OCI-LY7 (cell line): ENCODE measurements around the gene SNAPC2. TPM values are rescaled to one million over a fixed set of nuclear protein-coding genes. Genes with fewer than 3 reads are reported as not detected.

Source experiments
- BruUV-seq: library from RNA; stranded (reverse); fragments of 400-500 nt; replicated peaks from 2 replicates; lab custom pipeline; 2021; lab: Mats Ljungman, UMichigan
- CTCF ChIA-PET: fragments of 300-600 bp; sonication (Branson Sonifier 250); formaldehyde crosslinking; loops from one replicate; lab custom pipeline; 2022; ENCODE audit warnings: antibody characterized with exemption; ENCODE audit not compliant: unreplicated experiment; lab: Charles Lee
- POLR2A ChIA-PET: fragments of 300-600 bp; sonication (Branson Sonifier 250); formaldehyde crosslinking; loops from one replicate; lab custom pipeline; 2022; ENCODE audit warnings: antibody characterized with exemption; lab: Charles Lee
- DNase-seq: peaks from one replicate; pipeline ENCODE4 v3.0.0-alpha.2; 2015; ENCODE audit warnings: low spot score
- H2AFZ ChIP-seq: fragments of 200-600 bp; sonication (generic), shearing (Covaris generic); 2 replicates; pipeline ENCODE4 v1.6.1; 2014; ENCODE audit warnings: mild to moderate bottlenecking, antibody characterized with exemption, low read length, moderate library complexity
- H3K27ac ChIP-seq: fragments of 200-600 bp; sonication (generic); 2 replicates; pipeline ENCODE4 v1.5.1; 2014; ENCODE audit warnings: mixed run types, low read depth, mild to moderate bottlenecking, moderate library complexity, low read length, inconsistent platforms; ENCODE audit not compliant: poor library complexity, severe bottlenecking
- H3K36me3 ChIP-seq: fragments of 200-600 bp; sonication (generic); 2 replicates; pipeline ENCODE4 v1.6.1; 2014; ENCODE audit warnings: mild to moderate bottlenecking, antibody characterized with exemption, low read length, moderate library complexity, mixed read lengths; ENCODE audit not compliant: insufficient read depth
- H3K4me1 ChIP-seq: fragments of 200-600 bp; sonication (generic); 2 replicates; pipeline ENCODE4 v1.5.1; 2014; ENCODE audit warnings: mild to moderate bottlenecking, low read length; ENCODE audit not compliant: insufficient read depth, poor library complexity, severe bottlenecking
- H3K4me2 ChIP-seq: fragments of 200-600 bp; sonication (generic); 2 replicates; pipeline ENCODE4 v1.6.1; 2014; ENCODE audit warnings: mild to moderate bottlenecking, low read length
- H3K4me3 ChIP-seq: fragments of 200-600 bp; sonication (generic); 2 replicates; pipeline ENCODE4 v1.5.1; 2014; ENCODE audit warnings: mild to moderate bottlenecking, low read depth, low read length; ENCODE audit not compliant: poor library complexity, severe bottlenecking
- H3K79me2 ChIP-seq: fragments of 200-600 bp; sonication (generic); 2 replicates; pipeline ENCODE4 v1.6.1; 2016; ENCODE audit warnings: low read depth, mild to moderate bottlenecking, low read length, moderate library complexity, mixed read lengths; ENCODE audit not compliant: insufficient read depth
- H3K9me2 ChIP-seq: fragments of 200-600 bp; sonication (generic); 2 replicates; pipeline ENCODE4 v1.6.1; 2016; ENCODE audit warnings: mild to moderate bottlenecking, low read length, mixed read lengths; ENCODE audit not compliant: insufficient read depth
- H3K9me3 ChIP-seq: fragments of 200-600 bp; sonication (generic); 2 replicates; pipeline ENCODE4 v1.6.1; 2014; ENCODE audit warnings: mild to moderate bottlenecking, mixed run types, low read length, mixed read lengths
- H4K20me1 ChIP-seq: fragments of 200-600 bp; sonication (generic); 2 replicates; pipeline ENCODE4 v1.6.1; 2014; ENCODE audit warnings: mild to moderate bottlenecking, antibody characterized with exemption, low read length, moderate library complexity, mixed read lengths; ENCODE audit not compliant: insufficient read depth
- EZH2phosphoT487 ChIP-seq: fragments of 200-600 bp; sonication (generic); IDR thresholded peaks from 2 replicates; pipeline ENCODE4 v1.6.1; 2018; ENCODE audit warnings: low read depth, borderline replicate concordance, mild to moderate bottlenecking, mixed run types, antibody characterized with exemption, low read length, moderate library complexity, mixed read lengths
- intact Hi-C: fragments of 100-400 bp; cut with micrococcal nuclease; formaldehyde crosslinking; loops from one replicate; pipeline ENCODE4 v1.10.0; 2022; ENCODE audit not compliant: unreplicated experiment
- total RNA-seq, 2 experiments: library from RNA; depleted of rRNA in 1 of 2; stranded (reverse); fragments of >200 nt in 1 of 2; shearing (Covaris generic) in 1 of 2; gene quantifications; 2 replicates each; pipeline ENCODE4 v1.2.3, GENCODE V29; 2014 to 2022
- TF ChIP-seq, protein P1 (sequence below): fragments of 200-600 bp; sonication (generic); conservative IDR thresholded peaks from 2 replicates; pipeline ENCODE4 v1.5.1; 2014; ENCODE audit warnings: mild to moderate bottlenecking, antibody characterized with exemption, low read length, moderate library complexity, mixed read lengths

The SNAPC2 gene
- total RNA-seq, 2 experiments from 2014 or later = 4.9 to 8.2 TPM

DNA sequence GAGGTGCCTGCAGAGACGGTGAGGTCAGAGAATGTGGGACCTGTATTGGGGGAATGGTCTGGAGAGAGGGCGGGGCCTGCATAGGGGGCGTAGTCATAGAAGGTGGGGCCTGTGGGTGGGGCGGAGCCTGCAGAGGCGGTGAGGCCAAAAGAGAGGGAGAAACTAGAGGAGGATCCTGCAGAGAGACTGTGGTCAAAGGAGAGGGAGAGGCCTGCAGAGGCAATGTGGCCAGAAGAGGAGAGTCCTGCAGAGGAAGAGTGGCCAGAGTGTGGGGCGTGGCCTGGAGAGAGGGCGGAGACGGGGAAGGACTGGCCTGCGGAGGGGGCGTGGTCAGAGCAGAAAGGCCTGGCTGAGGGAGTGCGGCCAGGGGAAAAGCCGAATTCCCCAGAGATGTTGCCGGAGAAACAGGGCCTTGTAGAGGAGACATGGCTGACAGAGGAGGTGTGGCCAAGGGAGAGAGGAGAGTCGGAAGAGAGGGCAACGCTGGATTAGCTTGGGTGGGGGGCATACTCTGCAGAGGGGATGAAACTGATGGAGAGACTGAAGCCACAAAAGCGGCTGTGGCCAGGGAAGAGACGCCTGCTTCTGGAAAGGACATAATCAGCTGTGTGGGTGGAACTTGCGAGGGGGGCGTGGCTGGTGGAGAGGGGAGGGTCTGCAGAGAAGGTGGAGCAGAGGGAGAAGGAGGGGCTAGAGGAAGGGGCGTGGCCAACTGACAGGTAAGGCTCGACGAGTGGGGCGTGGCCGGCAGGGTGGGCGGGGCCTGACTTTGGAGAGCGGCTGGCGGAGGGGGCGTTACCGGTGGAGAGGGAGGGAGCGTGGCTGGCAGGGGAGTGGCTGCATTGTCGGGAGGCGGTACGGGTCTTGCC lies 48.5 kb upstream of the SNAPC2 start:
- POLR2A ChIA-PET = interaction anchor here (0.6 kb wide), 1 partner anchor 89 kb away, joined by 4 read pairs; no protein-coding TSS in a partner anchor

DNA sequence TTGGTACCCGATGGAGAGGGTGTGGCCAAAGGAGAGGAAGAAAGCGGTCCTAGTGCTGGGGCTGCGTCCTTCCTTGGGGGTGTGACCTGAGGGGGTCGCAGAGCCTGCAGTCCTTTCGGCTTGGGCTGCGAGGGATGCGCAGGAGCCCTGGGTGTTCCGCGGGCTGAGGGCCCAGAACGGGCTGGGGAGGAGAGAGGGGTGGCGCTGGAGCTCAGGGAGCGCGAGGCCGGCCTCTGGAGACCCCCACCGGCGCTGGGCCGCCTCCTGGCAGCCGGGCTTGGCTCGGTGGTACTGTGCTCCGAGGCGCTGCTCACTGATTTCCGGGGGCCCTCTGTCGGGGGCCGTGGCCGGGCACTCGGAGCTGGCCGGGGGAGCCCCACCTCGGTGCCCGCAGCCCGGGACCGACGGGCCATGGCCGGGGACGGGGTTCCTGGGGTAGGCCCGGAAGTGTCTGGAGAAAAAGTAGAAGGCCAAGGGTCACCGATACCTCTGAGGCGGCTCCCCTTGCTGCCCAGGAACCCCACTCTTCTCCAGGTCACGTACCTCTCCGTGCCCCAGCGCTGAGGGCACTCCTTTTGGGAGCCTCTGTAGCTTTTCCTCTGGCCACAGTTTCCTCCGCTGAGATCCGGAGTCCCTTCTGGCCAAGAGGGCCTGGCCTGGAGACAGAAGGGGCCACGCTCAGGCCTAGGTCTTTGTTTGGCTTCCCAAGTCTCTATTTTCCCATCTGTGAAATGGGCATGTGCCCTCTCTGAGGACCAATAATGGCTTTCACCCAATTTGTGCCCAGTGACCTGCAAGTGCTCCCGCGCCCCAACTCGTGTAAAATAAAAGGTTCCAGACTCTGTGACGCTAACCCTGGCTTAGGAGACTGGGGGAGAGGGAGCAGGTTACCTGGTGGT lies 47.6 kb upstream of the SNAPC2 start:
- peak overlapping the region; percentile 39; the same call in 1 of the 2 replicates for H3K4me2 ChIP-seq
- H3K9me3 ChIP-seq = no peaks in the 10 kb centered on the region
- POLR2A ChIA-PET = interaction anchor here (0.6 kb wide), 1 partner anchor 88 kb away, joined by 4 read pairs; no protein-coding TSS in a partner anchor
- no peaks in the 10 kb centered on the region for H3K79me2 ChIP-seq
- DNase-seq = no peak
- CTCF ChIA-PET = no interaction called here
- no peak overlapping the region for H3K4me3 ChIP-seq
- H4K20me1 ChIP-seq = no peaks in the 10 kb centered on the region
- no peaks in the 10 kb centered on the region for H3K36me3 ChIP-seq
- no peak for TF ChIP-seq EZH2phosphoT487
- TF ChIP-seq, protein P1, sequence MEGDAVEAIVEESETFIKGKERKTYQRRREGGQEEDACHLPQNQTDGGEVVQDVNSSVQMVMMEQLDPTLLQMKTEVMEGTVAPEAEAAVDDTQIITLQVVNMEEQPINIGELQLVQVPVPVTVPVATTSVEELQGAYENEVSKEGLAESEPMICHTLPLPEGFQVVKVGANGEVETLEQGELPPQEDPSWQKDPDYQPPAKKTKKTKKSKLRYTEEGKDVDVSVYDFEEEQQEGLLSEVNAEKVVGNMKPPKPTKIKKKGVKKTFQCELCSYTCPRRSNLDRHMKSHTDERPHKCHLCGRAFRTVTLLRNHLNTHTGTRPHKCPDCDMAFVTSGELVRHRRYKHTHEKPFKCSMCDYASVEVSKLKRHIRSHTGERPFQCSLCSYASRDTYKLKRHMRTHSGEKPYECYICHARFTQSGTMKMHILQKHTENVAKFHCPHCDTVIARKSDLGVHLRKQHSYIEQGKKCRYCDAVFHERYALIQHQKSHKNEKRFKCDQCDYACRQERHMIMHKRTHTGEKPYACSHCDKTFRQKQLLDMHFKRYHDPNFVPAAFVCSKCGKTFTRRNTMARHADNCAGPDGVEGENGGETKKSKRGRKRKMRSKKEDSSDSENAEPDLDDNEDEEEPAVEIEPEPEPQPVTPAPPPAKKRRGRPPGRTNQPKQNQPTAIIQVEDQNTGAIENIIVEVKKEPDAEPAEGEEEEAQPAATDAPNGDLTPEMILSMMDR = no peak
- H3K9me2 ChIP-seq = no peaks in the 10 kb centered on the region
- no peak overlapping the region for H3K27ac ChIP-seq
- no peak overlapping the region for H2AFZ ChIP-seq
- intact Hi-C loops = no loop called here
- H3K4me1 ChIP-seq = peaks cover 40% of the 10 kb centered on the region
- BruUV-seq = no TSS peak

More for the DNA sequence above, 48.5 kb upstream of the SNAPC2 start:
- DNase-seq = peak; percentile 84
- Histone ChIP-seq H3K4me1 (peaks cover 40% of the 10 kb centered on the region), H3K4me3 (peak overlapping the region; percentile 4), H3K79me2 (no peaks in the 10 kb centered on the region), H3K9me2 (no peaks in the 10 kb centered on the region), H4K20me1 (no peaks in the 10 kb centered on the region), H3K27ac (peak overlapping the region; percentile 39), H2AFZ (peak overlapping the region; percentile 19; the same call in 1 of the 2 replicates), H3K36me3 (no peaks in the 10 kb centered on the region), H3K9me3 (no peaks in the 10 kb centered on the region), H3K4me2 (peak overlapping the region; percentile 39)
- intact Hi-C loops = loop anchor here (2.0 kb wide), 1 partner anchor 49 kb away; the partner anchor contains the start of gene SNAPC2
- CTCF ChIA-PET = no interaction called here
- TF ChIP-seq EZH2phosphoT487 = no peak
- TF ChIP-seq, protein P1 = no peak
- BruUV-seq = no TSS peak
